NCI-H2227 (cell line): Measurements from ENCODE around the gene CALML6.
"Not testable (repeated sequence)": the region's sequence is repeated elsewhere in the genome, so short reads cannot be mapped to it uniquely, and the experiment has no call there.

ENCODE experiments used
- DNase-seq: peaks from one replicate; lab custom pipeline; 2025; ENCODE audit not compliant: unreplicated experiment; lab: John Stamatoyannopoulos, UW

The CALML6 gene

GRCh38 chr1:1914971-1915692 is at the start of gene CALML6:
Gene CALML6 (plus strand): TSS chr1:1915260. CDS start chr1:1915281, 21 bp downstream.
- DNase-seq: no peak

DNA sequence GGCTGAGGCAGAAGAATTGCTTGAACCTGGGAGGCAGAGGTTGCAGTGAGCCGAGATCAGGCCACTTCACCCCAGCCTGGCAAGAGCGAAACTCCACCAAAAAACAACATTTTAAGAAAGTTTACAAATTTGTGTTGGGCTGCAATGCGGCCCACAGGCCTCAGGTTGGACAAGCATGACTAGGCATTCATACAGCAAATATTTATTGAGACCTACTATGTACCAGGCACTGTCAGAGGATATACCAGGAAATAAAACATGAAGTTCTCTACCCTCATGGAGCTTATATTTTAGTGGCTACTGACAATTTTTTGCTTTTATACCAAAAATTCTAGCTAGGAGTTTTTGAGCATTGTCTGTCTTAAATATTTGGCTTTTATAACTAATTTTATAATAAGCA is 47.9 kb upstream of the CALML6 start:
- DNase-seq: no peak

DNA sequence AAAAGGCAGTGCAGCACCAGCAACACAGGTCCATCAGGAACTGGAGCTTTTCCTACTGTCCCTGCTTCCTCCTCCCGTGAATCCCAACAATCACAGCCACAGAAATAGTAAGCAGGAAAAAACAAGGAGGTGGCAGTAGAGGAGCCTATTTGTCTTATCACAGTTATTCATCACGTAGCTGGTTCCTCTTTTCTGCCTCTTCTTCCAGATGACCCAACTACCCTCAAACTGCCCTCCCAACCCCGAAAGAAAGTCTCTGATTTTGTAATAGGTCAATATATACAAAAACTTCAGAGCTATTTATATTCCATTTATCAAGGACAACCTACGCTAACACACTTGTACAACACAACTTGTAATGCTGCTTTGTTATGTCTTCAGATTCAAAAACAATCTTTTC is 45.6 kb upstream of the CALML6 start:
- DNase-seq: no peak

GRCh38 chr1:1872329-1872994 is 42.6 kb upstream of the CALML6 start:
- no peak for DNase-seq

DNA sequence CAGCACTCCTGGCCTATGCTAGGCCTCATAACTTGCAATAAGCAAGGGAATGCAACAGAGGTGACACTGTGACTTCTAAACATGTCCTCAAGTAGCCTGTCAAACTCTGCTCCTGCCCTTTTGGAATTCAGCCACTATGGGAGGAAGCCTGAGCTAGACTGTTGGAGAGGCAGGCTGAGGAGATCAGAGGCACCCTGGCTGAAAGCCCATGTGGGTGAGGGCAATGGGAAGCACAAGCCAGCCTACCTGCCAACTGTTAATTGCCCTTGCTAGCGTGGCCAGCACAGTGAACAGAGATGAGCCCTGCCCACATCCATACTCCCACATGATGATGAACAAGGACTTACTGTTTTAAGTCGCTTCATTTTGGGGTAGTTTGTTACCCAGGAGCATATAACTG is 41.9 kb upstream of the CALML6 start:
- DNase-seq: no peak

- DNase-seq: no peak
Observed at GRCh38 chr1:1874901-1875300, 40.2 kb upstream of the CALML6 start.

DNA sequence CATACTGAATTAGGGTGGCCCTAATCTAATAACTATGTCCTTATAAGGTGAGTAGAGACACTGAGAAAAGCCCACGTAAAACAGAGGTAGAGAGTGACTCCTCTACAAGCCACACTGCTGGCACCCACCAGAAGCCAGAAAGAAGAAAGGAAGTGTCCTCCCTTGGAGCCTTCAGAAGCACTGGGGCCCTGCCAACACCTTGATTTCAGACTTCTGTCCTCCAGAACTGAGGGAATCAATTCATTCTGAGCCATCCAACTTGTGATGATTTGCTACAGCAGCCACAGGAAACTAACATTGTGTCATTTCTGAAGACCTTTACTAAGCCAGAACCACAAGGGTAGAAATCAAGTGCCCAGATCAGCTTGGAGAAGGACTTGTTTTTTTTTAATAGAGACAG is 39.1 kb upstream of the CALML6 start:
- no peak for DNase-seq

GRCh38 chr1:1876335-1876930 is 38.6 kb upstream of the CALML6 start:
- no peak for DNase-seq

DNA sequence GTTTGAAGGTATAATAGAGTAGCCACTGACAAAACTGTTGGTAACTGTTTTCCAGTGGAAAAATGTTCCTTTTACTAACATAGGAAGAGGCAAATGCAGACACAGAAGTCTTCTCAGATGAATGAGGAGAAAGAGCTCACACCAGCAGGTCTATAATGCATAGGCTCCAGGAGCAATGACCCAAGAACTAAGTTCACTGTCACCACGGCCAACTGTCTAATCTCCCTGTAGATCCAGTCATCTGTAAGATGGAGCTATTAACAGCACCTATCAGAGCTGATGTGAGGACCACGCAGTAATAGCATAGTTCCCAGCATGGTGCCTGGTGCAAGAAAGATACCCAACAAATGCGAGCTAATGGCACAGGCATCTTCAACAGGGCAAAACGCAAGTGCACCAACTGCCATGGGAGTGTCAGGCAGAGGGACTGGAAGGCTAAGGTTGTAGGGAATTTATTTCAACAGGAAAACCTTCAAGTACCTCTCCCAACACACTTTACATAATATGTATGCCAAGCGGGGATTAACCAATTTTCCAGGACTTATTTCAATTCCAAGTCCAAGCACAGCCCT is 37.1 kb upstream of the CALML6 start:
- DNase-seq: no peak

DNA sequence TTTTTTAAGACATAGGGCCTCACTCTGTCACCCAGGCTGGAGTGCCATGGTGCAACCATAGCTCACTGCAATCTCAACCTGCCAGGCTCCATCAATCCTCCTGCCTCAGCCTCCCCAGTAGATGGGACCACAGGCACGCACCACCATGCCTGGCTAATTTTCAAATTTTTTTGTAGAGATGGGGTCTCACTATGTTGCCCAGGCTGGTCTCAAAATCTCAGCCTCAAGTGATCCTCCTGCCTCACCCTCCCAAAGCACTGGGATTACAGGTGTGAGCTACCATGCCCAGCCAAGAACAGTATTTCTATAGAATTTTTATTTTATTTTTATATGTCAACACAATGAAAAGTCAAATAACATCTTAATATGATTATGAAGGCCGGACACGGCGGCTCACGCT is 35.1 kb upstream of the CALML6 start:
- no peak for DNase-seq

GRCh38 chr1:1880617-1881312 is 34.3 kb upstream of the CALML6 start:
- DNase-seq: no peak

DNA sequence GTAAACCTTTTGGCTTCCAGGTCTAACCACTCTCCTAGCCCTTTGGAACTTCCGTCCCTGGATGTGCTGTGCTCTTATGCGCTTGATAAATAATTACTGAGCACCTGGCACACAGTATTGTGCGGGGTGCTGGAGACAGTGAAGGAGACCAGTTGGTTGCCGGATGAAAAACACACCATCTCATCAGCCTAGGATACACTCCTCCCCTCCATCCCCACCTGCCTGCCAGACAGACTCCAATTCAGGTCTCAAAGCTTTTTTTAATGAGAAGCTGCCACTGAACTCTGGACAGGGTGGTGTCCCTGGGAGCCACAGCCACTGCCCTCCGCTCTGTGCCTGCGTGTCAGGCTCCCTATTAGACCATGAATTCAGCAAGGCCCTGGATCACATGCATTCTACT is 33.3 kb upstream of the CALML6 start:
- no peak for DNase-seq

- no peak for DNase-seq
Observed at GRCh38 chr1:1883092-1883873, 31.8 kb upstream of the CALML6 start.

DNA sequence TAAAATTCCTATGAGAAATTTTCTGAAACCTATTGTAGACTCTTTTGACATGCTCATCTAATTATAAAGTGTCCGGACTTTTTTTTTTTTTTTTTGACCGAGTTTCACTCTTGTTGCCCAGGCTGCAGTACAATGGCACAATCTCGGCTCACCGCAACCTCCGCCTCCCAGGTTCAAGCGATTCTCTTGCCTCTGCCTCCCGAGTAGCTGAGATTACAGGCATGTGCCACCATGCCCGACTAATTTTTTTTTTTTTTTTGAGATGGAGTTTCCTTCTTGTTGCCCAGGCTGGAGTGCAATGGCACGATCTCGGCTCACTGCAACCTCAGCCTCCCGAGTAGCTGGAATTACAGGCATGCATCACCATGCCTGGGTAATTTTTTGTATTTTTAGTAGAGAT is 31.2 kb upstream of the CALML6 start:
- DNase-seq: not testable (repeated sequence)

DNA sequence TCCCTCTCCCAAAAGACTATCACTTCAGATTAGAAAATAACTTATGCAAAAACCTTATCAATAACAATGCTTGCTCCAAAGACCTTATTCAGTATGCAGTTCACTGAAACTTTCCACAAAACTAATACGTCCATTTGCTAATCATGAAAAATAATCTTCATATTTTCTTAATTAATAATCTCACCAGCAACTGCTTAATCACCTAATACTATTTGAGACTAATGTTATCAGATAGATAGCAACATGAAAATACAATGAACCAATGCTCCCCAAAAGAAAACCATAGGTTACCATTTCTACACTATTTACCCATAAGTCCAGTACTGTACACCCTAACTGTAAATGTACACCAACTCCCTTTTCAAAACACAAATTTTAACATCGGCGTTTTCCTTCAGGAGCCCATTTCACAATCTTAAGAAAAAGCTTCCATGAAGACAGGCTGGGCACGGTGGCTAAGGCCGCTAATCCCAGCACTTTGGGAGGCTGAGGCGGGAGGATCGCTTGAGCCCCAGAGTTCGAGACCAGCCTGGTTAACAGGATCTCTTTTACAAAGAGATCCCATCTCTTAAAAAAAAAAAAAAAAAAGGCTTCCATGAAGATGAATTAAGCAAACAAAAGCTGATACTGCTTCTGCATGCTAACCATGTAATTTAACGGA is 25.8 kb upstream of the CALML6 start:
- DNase-seq: no peak

- DNase-seq: peak; percentile 72
Observed at GRCh38 chr1:1889847-1890505, 25.1 kb upstream of the CALML6 start.

- DNase-seq: peak; percentile 97
Observed at GRCh38 chr1:1890506-1891348, 24.3 kb upstream of the CALML6 start, which contains the start of gene GNB1. Gene GNB1 (minus strand): TSS chr1:1891087. CDS start chr1:1825453, 65,634 bp downstream.

DNA sequence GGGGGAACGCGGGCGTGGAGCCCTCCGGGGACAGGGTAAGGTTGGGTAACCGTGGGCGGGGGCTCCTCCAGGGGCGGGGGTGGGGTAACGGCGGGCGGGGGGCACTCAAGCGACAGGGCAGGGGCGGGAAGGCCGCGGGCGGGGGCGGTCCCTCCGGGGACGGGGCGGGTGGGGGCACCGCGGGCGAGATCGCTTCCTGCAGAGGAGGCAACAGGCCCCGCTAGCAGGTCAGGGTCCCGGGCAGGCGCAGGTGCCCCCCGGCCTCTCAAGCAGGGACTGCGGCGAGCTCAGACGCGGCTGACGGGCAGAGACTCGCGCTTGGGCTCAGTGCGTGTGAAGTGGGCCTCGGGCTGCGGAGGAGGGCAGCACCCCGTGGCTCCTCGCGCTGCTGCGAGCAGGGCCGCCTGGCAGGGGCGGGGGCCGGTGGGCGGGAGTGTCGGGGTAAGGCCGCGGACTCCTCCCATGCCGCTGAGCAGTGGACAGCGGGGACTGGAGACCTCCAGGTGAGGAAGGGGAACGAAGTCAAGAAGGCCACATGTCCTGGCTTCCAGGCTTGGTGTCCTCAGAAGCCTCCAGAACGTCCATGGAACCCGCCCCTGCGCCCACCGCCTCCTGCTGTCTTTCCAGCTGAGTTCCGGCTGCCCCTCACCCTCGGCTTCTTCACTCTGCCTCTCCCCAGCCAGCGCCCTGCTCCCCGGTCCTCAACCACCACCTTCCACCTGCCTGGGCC is 23.5 kb upstream of the CALML6 start:
- peak; percentile 80 for DNase-seq
